Measurements from ENCODE around the gene B3GLCT. TPM values are rescaled to one million over a fixed set of nuclear protein-coding genes. Genes with fewer than 3 reads are reported as not detected.

Gene B3GLCT
- total RNA-seq, 2 donors from 2014 or later: 10.1 to 11.5 TPM

- no peaks in the 10 kb centered on the region for H3K27me3 Mint-ChIP-seq (ENCODE audit: insufficient read depth)
- no peak for TF ChIP-seq CTCF (conservative IDR thresholded peaks at IDR 0.05)
- no peaks in the 10 kb centered on the region for H3K36me3 ChIP-seq (ENCODE audit: control insufficient read depth, insufficient read depth, low read length)
- no peak overlapping the region for H3K4me3 Mint-ChIP-seq
- H3K9ac ChIP-seq (ENCODE audit: extremely low read depth, low read length, poor library complexity, severe bottlenecking): no peak overlapping the region
- H3K9me3 ChIP-seq (ENCODE audit: control insufficient read depth, low read length): no peaks in the 10 kb centered on the region
- peaks cover 7% of the 10 kb centered on the region for H3K4me1 Mint-ChIP-seq
- H3K36me3 Mint-ChIP-seq (ENCODE audit: low read depth): no peaks in the 10 kb centered on the region
- no peaks in the 10 kb centered on the region for H3K9me3 Mint-ChIP-seq
- H3K27ac ChIP-seq (ENCODE audit: low read depth, low read length): no peak overlapping the region
- no peak overlapping the region for H3K27ac Mint-ChIP-seq
- 94 to 100% methylated on average over 1 to 2 of the region's 3 CpGs for WGBS, 2 experiments (ENCODE audit: insufficient coverage in 1 of 2, insufficient read length in 1 of 2)
- H3K4me3 ChIP-seq (ENCODE audit: low read length): no peak overlapping the region
- H3K4me1 ChIP-seq (ENCODE audit: control insufficient read depth, insufficient read depth, low read length): peaks cover 5% of the 10 kb centered on the region
- DNase-seq: no peak
- H3K27me3 ChIP-seq (ENCODE audit: control insufficient read depth, insufficient read depth, low read length, poor library complexity, severe bottlenecking): no peaks in the 10 kb centered on the region
Observed at GRCh38 chr13:31172001-31172400, 27.8 kb upstream of the B3GLCT start.

GRCh38 chr13:31172535-31172934 lies 27.2 kb upstream of the B3GLCT start:
- peaks cover 9% of the 10 kb centered on the region for H3K4me1 Mint-ChIP-seq
- no peak overlapping the region for H3K27ac ChIP-seq (ENCODE audit: low read depth, low read length)
- no peaks in the 10 kb centered on the region for H3K9me3 Mint-ChIP-seq

GRCh38 chr13:31174018-31174417 lies 25.8 kb upstream of the B3GLCT start:
- Histone ChIP-seq H3K4me1 (ENCODE audit: control insufficient read depth, insufficient read depth, low read length) (peaks cover 5% of the 10 kb centered on the region), H3K9ac (ENCODE audit: extremely low read depth, low read length, poor library complexity, severe bottlenecking) (no peak overlapping the region), H3K27me3 (ENCODE audit: control insufficient read depth, insufficient read depth, low read length, poor library complexity, severe bottlenecking) (no peaks in the 10 kb centered on the region), H3K9me3 (ENCODE audit: control insufficient read depth, low read length) (no peaks in the 10 kb centered on the region), H3K27ac (ENCODE audit: low read depth, low read length) (no peak overlapping the region), H3K36me3 (ENCODE audit: control insufficient read depth, insufficient read depth, low read length) (no peaks in the 10 kb centered on the region), H3K4me3 (ENCODE audit: low read length) (no peak overlapping the region)
- Mint-ChIP-seq H3K9me3 (peaks cover 6% of the 10 kb centered on the region), H3K27me3 (ENCODE audit: insufficient read depth) (no peaks in the 10 kb centered on the region), H3K4me3 (no peak overlapping the region), H3K36me3 (ENCODE audit: low read depth) (no peaks in the 10 kb centered on the region), H3K27ac (no peak overlapping the region), H3K4me1 (peaks cover 9% of the 10 kb centered on the region)
- no peak for DNase-seq
- peak; percentile 50 for TF ChIP-seq CTCF (conservative IDR thresholded peaks at IDR 0.05)
- WGBS, 2 experiments (ENCODE audit: insufficient coverage in 1 of 2, insufficient read length in 1 of 2): 91% methylated on average over 1 to 2 of the region's 3 CpGs

More at GRCh38 chr13:31172535-31172934, 27.2 kb upstream of the B3GLCT start:
- peaks cover 5% of the 10 kb centered on the region for H3K4me1 ChIP-seq (ENCODE audit: control insufficient read depth, insufficient read depth, low read length)
- no peaks in the 10 kb centered on the region for H3K36me3 ChIP-seq (ENCODE audit: control insufficient read depth, insufficient read depth, low read length)
- 100% methylated on average over 1 of the region's 2 CpGs; no CpG with 5 or more reads in 1 of the 2 experiments for WGBS, 2 experiments (ENCODE audit: insufficient coverage in 1 of 2, insufficient read length in 1 of 2)
- no peak overlapping the region for H3K9ac ChIP-seq (ENCODE audit: extremely low read depth, low read length, poor library complexity, severe bottlenecking)
- H3K27me3 Mint-ChIP-seq (ENCODE audit: insufficient read depth): no peaks in the 10 kb centered on the region
- H3K9me3 ChIP-seq (ENCODE audit: control insufficient read depth, low read length): no peaks in the 10 kb centered on the region
- no peaks in the 10 kb centered on the region for H3K27me3 ChIP-seq (ENCODE audit: control insufficient read depth, insufficient read depth, low read length, poor library complexity, severe bottlenecking)
- H3K4me3 Mint-ChIP-seq: no peak overlapping the region
- H3K27ac Mint-ChIP-seq: no peak overlapping the region
- no peak overlapping the region for H3K4me3 ChIP-seq (ENCODE audit: low read length)
- H3K36me3 Mint-ChIP-seq (ENCODE audit: low read depth): no peaks in the 10 kb centered on the region
- DNase-seq: no peak
- no peak for TF ChIP-seq CTCF (conservative IDR thresholded peaks at IDR 0.05)
